GM19193 (cell line): ENCODE measurements around the gene LHCGR.

ENCODE experiments used
- POLR2A ChIP-seq: IDR thresholded peaks from 4 replicates; pipeline ENCODE4 v1.6.1; 2011; ENCODE audit not compliant: insufficient read depth, insufficient read length; ENCODE audit errors: extremely low read depth

LHCGR gene

DNA sequence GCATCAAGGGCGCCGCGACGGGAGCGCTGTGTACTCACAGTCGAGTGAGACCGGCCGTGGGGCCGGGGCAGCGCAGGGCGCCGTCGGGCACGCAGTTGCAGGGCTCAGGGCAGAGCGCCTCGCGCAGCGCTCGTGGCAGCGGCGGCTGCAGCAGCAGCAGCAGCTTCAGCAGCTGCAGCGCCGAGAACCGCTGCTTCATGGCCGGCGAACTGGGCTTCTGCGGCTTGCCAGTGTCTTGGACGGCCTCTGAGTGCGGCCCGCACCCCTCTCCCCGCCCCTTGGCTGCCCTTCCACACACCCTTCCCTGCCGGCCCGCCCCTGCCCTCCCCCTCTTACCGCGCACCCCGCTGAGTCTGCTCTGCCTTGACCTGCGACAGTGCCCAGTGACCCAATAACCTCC is at the start of gene LHCGR:
LHCGR (minus strand) TSS at position 252 of the 400 bp plus-strand sequence; CDS start at position 199, 53 bp downstream.
- TF ChIP-seq POLR2A = no peak

- no peak for TF ChIP-seq POLR2A
Measured at GRCh38 chr2:48799601-48800000, 44.1 kb upstream of the LHCGR start.

GRCh38 chr2:48795065-48795464 is 39.5 kb upstream of the LHCGR start:
- no peak for TF ChIP-seq POLR2A

- no peak for TF ChIP-seq POLR2A
Measured at GRCh38 chr2:48793671-48794070, 38.1 kb upstream of the LHCGR start.

GRCh38 chr2:48792030-48792429 is 36.5 kb upstream of the LHCGR start:
- no peak for TF ChIP-seq POLR2A

- TF ChIP-seq POLR2A = no peak
Measured at GRCh38 chr2:48790407-48791170, 35.1 kb upstream of the LHCGR start.

DNA sequence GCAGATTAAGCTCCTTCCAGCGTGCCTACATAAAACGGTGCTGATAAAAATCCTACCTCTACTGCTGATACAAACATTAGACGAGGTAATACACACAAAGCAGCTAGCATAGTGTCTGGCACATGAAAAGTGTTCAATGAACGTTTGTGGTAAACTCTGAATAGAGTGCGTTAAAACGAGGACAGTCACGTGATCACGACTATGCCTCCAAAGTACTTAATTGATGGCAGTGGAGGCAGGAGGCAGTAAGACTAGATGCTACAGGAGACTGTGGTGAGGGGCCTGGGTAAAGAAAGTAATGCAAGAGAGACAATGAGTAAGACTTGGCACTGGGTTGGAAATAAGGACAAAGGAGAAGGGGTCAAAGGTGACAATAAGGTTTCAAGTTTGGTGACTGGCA is 32.1 kb upstream of the LHCGR start:
- TF ChIP-seq POLR2A = no peak

GRCh38 chr2:48781366-48781765 is 25.8 kb upstream of the LHCGR start:
- no peak for TF ChIP-seq POLR2A

GRCh38 chr2:48779019-48779716 is 23.6 kb upstream of the LHCGR start:
- no peak for TF ChIP-seq POLR2A

DNA sequence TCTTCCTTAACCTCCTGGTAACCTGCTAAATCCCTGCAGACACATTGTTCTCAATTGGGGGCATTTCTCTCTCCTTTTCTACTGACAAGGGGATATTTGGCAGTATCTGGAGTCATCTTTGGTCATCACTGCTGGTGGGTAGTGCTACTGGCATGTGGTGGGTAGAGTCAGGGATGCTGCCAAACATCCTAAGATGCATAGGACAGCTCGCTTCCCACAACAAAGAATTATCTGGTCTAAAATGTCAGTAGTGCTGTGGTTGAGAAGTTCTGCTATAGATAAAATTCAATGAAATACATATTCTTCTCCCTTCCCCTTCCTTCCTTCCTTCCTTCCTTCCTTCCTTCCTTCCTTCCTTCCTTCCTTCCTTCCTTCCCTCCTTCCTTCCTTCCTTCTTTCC is 18.7 kb upstream of the LHCGR start:
- TF ChIP-seq POLR2A = no peak

GRCh38 chr2:48771241-48772014 is 15.9 kb upstream of the LHCGR start:
- TF ChIP-seq POLR2A = no peak

DNA sequence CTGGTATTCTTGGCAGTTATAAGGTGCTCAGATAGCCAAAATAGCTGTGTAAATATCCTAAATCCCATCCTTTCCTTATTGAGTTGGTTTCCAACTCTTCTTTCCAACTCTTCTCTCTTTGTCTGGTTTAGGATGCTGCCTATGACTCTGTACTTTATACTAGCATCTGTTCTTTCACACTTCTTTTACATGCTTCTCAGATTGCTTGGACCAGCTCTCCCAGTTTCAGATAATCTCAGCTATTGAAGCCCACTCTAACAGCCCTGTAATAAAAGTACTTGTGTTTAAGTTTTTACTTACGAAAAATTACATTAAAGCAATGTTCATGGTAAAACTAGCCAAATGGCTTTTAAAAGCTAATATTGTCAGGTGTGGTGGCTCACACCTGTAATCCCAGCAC is 14.7 kb upstream of the LHCGR start:
- no peak for TF ChIP-seq POLR2A

DNA sequence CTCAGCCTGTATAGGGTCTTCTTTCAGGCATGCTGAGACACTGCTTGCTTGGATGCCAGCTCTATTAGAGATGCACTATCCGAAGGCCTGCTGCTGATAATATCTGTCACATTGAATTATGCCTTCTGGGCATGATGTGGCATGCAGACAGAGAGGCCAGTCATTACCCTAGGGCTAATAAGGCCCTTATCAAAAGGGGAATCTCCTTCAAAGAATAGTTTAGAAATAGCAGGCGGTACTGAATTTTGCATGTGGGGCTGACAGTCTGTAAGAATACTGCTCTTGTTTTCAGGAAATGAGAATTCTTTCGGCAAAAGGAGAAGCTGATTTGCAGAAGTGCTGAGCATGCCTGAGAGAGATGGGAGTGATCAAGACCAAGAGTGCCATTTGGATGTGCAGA is 13.1 kb upstream of the LHCGR start:
- TF ChIP-seq POLR2A = no peak

DNA sequence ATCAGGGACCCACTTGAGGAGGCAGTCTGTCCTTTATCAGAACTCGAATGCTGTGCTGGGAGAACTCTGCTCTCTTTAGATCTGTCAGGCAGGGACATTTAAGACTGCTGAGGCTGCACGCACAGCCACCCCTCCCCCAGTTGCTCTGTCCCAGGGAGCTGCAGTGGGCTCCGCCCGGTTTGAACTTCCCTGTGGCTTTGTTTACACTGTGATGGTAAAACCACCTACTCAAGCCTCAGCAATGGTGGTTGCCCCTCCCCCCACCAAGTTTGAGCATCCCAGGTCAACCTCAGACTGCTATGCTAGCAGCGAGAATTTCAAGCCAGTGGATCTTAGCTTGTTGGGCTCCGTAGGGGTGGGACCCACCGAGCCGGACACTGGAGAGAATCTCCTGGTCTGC is 11.8 kb upstream of the LHCGR start:
- no peak for TF ChIP-seq POLR2A

GRCh38 chr2:48760826-48761225 is 5.3 kb upstream of the LHCGR start:
- TF ChIP-seq POLR2A = no peak

DNA sequence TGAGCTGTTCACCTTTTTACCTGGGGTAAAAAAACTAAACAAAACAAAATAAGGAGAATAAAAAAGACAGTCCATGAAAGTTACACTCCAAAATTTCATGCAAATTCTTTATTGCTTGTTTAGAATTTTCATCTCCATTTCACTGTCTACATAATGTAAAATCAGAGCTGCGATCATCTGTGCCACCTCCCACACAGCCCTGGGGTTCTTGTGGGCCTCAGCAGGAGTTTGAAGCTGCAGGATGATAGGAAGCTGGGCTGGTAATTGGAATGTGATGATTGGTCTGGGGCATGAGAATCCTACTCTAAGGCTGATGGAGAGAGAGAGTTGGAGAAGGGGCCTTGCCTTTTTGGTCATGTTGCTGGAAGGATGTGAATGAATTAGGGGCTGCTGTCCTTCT is 4.2 kb upstream of the LHCGR start:
- no peak for TF ChIP-seq POLR2A

DNA sequence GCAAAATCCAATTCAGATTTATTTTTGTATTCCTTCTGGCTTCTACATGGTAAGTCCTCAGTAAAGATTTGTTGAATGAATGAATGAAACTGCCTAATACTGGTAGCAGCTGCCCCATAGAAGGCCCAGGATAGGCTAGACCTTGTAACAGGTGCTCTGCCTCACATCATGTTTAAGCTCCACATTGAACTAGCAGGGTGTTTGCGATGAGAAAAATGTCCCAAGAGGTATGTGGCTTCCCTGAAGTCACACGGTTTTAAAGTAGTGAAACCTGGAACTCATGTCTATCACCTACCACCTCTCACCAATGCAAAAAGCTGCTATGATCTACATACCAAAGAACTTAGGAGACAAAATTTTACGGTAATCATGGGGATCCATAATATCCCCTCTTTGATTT is 765 bp upstream of the LHCGR start:
- TF ChIP-seq POLR2A = no peak

GRCh38 chr2:48754874-48755273 is 650 bp downstream of the LHCGR start:
- no peak for TF ChIP-seq POLR2A
